GM18508 (cell line): ENCODE measurements around the gene IL1RAPL1.

Source experiments
- ATAC-seq: cut with Tn5 transposase; IDR thresholded peaks from one replicate; pipeline ENCODE4 v1.9.1; 2021; ENCODE audit warnings: moderate number of reproducible peaks; ENCODE audit not compliant: insufficient read depth, unreplicated experiment

IL1RAPL1 gene

DNA sequence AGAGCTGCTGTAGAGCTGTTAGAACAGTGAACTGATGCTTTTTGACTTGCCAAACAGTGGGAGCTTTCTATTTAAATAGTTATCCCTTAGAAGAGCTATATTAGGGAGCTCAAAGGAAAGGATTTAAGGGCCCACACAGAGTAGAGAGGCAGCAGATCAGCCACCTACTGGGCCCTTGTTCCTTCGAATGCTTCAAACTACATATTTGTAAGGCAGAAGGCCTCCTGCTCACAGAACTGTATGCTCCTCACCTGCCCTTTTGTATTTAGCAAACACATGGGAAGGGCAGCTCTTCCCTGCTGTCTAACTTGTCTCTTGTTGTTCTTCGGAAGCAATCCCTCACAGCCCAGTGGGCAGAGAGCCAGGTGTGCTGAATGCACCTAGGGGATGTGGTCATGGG is 38.0 kb downstream of the IL1RAPL1 start:
- no peak for ATAC-seq

DNA sequence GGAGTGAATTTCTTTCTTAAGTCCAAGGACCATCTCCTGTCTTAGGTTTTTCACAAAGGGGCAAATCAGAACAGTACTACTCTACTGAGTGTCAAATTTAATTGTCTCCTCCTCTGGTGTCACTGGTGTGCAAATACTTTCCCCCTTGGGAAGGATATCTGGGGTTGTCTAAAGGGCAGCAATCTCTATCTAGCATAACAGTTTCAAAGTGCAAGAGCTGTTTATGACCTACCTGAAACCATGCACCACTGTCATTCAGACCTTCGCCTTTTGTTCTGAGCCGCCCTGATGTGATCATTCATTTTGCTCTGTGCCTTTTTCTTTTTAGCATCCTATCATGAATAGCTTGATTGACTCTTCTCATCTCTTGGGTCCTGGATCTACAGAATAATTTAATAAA is 39.3 kb downstream of the IL1RAPL1 start:
- ATAC-seq: no peak

DNA sequence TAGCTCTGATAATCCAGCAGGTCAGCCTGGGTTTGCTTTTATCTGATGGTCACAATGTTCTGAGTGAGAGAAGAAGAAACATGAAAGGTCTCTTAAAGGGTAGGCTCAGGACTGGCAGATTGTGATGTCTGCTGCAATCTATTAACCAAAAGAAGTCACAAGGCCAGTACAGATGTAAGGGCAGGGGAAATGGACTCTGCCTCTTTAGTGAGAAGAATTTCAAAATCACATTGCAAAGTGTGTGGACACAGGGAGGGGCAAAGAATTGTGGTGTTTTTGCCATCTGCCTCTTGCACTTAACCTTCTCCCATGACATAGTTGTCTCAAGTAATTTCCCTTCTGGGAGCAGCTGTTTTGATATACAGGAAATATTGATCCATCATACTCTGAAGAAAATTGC is 40.9 kb downstream of the IL1RAPL1 start:
- ATAC-seq: no peak

DNA sequence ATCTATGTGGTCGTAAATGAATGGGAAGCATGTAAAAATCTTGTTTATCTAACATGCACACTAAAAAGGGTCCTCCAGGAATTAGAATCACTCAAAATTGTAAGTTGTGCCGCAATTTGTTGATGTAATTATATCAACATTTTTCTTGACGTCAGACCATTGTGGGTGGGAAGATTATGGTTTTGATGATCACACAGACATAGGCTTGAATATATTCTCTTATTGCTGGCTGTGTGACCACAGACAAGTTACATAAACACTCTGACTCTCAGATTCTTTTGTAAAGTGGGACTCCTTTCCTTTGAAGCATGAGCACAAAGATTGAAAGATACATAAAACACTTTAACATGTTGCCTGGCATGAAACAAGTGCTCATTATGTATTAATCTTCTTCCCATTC is 51.5 kb downstream of the IL1RAPL1 start:
- ATAC-seq: no peak

DNA sequence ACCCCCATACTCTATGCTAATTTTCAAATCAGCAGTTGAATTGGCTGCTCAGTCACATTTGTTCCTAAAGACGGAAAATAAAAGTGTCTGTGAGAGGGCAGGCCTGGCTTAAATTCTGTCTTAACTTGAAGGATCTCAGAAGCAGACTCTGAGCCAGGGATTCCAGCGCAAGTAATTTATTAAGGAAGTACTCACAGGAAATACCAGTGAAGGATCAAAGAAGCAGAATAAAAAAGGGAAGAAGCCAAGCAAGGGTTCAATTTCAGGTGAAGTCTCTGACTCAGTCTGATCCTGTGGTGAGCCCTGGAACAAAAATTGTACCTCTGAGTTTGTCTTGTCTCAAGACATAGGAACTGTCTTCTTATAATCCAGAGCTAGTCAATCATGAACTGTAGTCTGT is 52.2 kb downstream of the IL1RAPL1 start:
- no peak for ATAC-seq

- ATAC-seq: no peak
Observed at GRCh38 chrX:28649541-28649940, 62.3 kb downstream of the IL1RAPL1 start.

- ATAC-seq: no peak
Observed at GRCh38 chrX:28651186-28651585, 63.9 kb downstream of the IL1RAPL1 start.

GRCh38 chrX:28659269-28659668 is 72.0 kb downstream of the IL1RAPL1 start:
- no peak for ATAC-seq

DNA sequence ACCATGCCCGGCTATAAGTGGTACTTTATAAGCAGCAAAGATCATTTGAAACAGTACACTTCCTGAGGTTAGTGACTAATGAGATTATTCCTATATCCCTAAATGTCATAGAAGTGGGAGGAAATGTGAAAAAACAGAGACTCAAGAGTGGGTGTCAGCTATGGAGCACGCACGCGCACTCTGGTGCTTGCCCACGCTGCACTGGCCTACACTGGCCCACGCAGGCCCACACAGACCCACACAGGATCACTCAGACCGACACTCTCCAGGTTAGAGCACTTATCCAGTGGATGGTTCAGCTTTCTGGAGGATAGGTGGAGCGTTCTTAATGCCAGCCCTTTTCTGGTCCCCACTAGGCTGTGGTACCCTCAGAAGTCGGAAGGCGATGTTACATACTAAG is 78.5 kb downstream of the IL1RAPL1 start:
- no peak for ATAC-seq

DNA sequence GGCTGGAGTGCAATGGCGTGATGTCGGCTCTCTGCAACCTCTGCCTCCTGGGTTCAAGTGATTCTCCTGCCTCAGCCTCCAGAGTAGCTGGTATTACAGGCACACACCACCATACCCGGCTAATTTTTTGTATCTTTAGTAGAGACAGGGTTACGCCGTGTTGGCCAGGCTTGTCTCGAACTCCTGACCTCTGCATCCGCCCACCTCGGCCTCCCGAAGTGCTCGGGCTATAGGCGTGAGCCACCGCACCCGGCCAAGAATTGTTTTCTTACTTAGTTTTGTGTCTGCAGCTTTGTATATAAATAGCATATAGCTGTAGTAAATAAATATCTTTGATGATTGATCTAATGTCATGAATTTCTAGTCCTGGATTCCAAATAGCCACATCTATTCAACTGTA is 81.1 kb downstream of the IL1RAPL1 start:
- ATAC-seq: no peak

DNA sequence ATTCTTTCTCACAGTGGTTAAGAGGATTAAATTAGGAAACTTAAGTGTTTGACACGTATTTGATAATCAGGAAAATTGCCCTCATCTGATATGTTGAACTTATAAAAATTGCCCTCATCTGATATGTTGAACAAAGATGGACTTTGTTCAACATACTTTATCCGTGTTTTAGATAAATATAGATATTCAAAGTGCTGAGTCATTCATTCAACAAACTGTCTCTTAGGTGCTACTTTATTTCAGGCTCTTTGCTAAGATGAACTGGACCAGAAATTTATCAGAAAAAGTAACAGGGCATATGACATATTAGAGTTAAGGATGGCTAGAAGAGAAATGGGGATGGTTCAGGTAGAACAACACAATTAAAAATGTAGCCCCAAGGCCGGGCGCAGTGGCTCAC is 81.7 kb downstream of the IL1RAPL1 start:
- ATAC-seq: no peak

- no peak for ATAC-seq
Observed at GRCh38 chrX:28670074-28670473, 82.8 kb downstream of the IL1RAPL1 start.

GRCh38 chrX:28675173-28675572 is 87.9 kb downstream of the IL1RAPL1 start:
- no peak for ATAC-seq

GRCh38 chrX:28693101-28693500 is 105.9 kb downstream of the IL1RAPL1 start:
- no peak for ATAC-seq

DNA sequence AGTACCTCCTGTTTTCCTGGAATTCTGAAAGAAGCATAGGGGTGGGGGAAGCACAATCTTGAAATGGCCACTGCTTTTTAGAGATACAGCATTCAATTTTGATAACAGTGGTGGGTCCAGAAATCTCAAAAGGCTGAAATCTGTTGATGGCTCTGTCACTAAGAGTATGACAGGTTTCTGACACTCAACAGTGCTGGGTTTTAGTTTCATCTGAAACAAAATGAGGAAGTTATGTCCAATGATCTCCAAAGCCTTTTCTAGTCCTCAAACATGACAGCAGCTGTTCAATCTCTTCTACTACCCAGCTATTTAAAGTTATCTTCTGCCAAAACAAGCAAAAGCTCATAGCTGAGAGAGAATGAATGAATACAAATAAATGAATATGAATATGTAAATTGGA is 110.5 kb downstream of the IL1RAPL1 start:
- ATAC-seq: no peak

DNA sequence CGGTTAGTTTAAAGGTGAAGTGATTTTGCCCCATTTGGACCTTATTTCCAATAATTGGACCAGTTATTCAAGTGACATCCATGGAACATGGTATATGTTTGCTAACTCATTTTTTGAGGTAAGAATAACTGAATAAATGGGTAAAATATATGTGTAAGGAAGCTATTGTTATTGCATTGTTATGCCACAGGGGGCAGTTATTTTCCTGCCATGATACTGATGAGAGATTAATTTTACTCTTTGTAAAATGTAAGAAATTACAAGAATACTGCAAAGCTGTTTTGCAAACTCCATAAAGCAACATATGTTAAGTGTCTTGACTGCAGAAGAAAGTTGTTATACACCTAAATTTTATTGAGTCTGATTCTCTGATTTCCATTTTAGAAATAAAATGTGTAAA is 114.0 kb downstream of the IL1RAPL1 start:
- no peak for ATAC-seq

- no peak for ATAC-seq
Observed at GRCh38 chrX:28706964-28707363, 119.7 kb downstream of the IL1RAPL1 start.

GRCh38 chrX:28709421-28709820 is 122.2 kb downstream of the IL1RAPL1 start:
- no peak for ATAC-seq

GRCh38 chrX:28717864-28718263 is 130.6 kb downstream of the IL1RAPL1 start:
- ATAC-seq: no peak

GRCh38 chrX:28718450-28718849 is 131.2 kb downstream of the IL1RAPL1 start:
- ATAC-seq: no peak

GRCh38 chrX:28719620-28720019 is 132.4 kb downstream of the IL1RAPL1 start:
- ATAC-seq: no peak

DNA sequence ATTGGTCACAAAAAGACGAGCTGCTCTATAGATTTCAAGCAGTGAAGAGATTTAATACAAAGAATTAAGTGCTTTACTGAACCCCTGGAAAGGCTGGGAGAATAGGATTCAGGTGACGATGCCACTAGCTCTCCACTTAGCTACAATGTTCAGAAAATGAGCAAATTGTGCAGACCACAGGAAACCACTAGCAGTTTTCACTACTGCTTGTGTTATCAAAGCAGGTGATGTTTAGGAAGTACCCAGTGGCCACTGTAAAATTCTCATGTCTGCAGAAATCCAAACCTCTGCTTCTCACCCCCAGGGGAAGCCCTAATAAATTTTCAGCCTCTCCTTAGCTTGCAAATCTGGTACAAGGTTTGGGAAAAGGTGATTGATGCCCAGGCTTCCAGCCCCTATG is 165.1 kb downstream of the IL1RAPL1 start:
- no peak for ATAC-seq

DNA sequence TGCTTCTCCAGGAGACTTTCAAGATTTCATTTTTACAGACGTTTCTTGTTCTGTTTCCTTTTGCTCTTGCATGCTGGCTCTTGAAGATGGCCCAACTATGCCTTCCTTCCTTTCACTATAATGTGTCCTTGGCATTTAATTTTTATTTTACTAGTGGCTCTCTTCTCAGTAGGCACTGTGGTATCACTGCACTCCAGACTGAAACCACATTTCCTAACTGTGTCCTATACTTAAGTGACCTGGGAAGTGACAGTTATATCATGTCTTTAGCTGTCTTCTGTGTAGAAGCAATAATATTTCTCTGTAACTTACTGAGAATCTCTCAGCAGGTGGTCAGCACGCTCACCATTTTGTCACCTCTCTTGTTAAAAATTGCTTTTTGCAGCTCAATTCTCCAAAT is 168.9 kb downstream of the IL1RAPL1 start:
- ATAC-seq: no peak
